Inflammatory macrophage treated with lipopolysaccharide for 1 hour (primary cell): Measurements from ENCODE around the gene HELZ2.
A peak's percentile ranks its signal among the peaks of the same experiment; 100 is the strongest.

ENCODE experiments used
- DNase-seq, 2 donors: peaks; one replicate each; pipeline ENCODE4 v3.0.0-alpha.2; 2020 to 2022

The HELZ2 gene

DNA sequence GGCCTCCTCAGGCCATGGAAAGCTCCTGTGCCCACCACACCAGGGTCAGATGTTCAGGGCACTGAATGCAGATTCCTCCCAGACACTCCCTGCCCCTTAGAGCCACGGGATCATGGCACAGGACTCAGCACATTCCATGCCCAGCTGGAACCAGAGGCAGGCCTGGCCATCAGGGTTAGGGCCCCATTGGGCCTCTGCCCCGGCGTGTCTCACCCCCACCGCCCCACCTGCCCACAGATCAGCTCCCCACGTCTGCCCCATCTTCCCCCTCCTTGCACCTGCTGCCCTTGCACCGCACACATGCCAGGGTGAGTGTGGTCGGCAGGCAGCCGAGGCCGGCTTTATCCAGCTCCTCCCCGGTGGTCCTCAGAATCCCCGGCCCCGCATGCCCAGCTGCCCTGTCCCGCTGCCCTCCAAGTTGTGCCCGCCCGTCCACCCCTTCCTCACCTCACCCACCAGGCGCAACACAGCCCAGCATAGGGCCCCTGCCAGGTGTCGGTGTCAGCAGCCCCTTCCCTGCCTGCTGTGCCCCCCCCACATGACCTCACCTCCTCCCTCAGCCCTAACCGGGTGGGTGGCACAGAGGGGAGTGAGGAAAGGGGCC lies 24.3 kb downstream of the HELZ2 start:
- no peak for DNase-seq

DNA sequence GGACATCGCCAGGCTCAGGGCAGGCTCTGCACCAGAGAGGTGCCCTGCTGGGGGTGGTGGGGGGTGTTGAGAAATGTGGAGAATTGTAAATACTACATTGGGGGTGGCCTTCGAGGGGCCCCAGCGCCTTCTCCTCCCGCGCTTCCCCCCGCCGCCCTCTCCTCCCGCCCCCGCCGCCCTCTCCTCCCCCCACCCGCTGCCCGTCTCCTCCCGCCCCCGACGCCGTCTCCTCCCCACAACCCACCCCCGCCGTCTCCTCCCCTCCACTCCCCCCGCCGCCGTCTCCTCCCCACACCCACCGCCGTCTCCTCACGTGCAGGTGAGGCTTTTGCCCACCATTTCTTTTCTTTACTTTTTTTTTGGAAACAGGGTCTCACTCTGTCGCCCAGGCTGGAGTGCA lies 25.0 kb downstream of the HELZ2 start:
- no peak for DNase-seq

DNA sequence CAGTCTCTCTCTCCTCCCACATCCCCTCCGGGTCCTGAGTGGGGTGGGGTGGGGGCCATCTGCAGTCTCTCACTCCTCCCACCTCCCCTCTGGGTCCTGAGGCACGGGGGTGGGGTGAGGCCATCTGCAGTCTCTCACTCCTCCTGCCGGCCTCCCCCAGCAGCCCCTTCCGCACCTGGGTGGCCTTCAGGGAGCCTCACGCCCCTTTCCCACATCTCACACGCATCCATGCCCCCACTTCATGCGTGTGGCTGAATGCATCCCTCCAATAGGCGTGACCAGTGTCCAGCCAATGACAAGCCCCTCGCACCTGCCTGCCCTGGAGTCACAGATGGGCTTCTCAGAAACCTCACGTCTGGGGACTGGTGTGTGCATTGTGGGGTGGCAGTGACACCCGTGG lies 25.5 kb downstream of the HELZ2 start:
- DNase-seq: no peak

- DNase-seq: no peak
Observed at GRCh38 chr20:63547725-63548480, 26.1 kb downstream of the HELZ2 start, which contains the start of gene SRMS. TSS of gene SRMS (minus strand) at chr20:63547749. CDS start at chr20:63547463, 286 bp downstream.

DNA sequence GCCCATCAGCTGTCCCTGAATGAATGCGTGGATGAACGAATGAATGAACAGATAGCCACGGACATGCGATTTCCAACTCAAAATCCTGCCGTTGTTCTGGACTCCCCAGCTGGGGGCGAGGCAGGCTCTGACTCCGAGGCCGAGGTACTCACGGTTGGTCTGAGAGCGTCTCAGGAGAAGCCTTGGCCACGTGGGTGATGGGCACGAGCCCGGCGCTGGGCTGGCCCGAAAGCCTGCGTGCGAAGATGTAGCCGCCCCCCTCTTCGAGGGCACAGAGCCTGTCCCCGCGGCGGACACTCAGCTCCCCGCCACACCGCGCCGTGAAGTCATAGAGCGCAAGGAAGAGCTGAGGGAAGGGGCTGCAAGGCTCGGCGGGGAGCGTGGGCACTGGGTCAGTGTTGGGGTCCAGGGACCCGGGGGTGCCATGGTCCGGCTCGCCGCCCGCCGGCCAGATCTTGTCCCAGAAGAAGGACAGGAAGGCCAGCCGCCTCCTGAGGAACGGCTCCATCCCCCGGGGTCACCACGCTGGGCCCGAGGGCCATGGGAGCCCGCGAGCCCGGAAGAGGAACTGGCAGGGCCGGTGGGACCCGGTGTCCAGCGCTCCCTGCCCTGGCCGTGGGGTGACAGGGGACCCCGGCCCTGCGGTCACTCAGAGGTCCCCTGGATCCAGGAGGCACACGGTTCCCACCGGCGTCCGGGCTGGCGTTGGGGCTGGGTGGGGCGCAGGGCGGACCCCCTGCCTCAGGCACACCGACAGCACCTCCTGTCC lies 26.9 kb downstream of the HELZ2 start:
- no peak for DNase-seq

DNA sequence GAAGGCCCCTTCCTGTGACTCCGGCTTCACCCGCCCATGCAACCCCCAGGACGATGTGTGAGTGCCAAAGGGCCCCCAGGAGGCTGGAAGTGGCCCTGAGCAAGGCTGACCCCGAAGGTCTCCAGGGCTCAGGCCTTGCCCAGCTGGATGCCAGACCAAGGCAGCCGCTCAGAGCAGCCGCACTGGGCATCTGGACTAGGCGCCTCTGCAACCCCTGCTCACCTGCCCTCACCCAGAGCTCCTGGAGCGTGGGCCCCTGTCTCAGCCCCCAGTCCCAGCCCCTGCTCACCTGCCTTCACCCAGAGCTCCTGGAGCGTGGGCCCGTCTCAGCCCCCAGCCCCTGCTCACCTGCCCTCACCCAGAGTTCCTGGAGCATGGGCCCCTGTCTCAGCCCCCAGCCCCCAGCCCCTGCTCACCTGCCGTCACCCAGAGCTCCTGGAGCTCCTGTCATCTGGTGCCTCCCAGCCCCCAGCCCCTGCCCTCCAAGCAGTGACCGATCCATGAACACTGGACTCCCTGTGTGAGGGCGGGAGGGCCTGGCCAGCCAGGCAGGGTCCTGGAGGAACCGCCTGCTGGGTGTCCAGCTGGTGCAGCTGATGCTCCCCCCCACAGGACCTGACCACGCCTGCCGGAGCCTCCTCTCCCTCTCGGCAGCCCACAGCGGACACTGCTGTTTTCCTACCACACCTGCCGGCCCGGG lies 27.6 kb downstream of the HELZ2 start:
- no peak for DNase-seq

DNA sequence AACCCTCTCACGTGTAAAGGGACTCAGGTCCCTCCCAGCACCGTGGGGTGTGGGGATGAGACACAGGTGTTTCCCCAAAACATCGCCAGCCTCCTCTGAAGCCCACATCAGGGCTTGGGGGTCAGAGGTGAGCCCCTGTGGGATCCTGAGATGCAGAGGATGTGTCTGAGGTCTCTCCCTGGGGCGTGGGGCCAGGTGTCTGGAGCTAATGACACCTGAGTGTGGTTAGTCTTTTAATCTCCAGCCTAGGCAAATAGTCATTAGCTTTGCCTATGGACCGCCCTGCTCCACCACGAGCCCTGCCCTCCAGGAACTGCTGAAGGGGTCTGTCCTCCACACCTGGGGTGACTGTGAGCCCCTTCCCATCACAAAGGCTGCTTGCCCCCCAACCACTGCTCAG lies 28.2 kb downstream of the HELZ2 start:
- DNase-seq: no peak

GRCh38 chr20:63544958-63545516 lies 29.0 kb downstream of the HELZ2 start:
- DNase-seq: no peak

DNA sequence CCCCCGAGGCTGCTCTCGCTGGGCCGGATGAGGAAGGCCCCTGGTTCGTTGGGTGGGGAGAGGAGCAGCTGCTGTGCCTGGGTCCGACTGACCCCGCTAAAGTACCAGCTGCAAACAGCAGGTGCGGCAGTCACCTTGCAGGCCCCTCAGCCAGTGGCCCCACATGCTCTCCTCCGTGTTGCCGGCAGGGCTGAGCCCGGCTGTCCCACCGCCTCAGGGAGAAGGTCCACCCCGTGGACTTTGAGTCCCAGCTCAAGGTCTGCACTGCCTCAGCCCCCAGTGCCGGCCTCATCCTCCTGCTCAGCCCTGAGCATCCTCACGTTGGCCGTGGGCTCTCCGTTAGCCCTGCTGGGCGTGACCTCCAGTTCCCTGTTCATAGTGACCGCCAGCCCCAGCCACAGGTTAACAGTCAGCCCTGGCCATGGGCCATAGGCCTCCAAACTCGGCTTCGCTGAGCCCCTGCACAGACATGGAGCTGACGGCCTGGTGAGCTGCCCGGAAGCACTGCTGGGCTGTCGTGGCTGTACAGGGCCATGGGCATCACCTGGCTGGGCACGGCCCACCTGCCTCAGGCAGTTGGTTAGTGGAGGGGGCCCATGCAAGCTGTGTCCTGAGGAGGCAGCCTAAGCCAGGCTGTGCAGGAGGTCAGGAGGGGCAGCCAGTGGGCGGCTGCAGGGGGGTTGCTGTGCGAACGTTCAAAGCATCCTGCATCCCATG lies 29.6 kb downstream of the HELZ2 start:
- DNase-seq: no peak

- no peak for DNase-seq
Observed at GRCh38 chr20:63543733-63544132, 30.3 kb downstream of the HELZ2 start.

- no peak for DNase-seq
Observed at GRCh38 chr20:63543131-63543530, 30.9 kb downstream of the HELZ2 start.

GRCh38 chr20:63542696-63543095 lies 31.3 kb downstream of the HELZ2 start:
- no peak for DNase-seq

GRCh38 chr20:63542031-63542559 lies 31.9 kb downstream of the HELZ2 start:
- no peak for DNase-seq

- DNase-seq: no peak
Observed at GRCh38 chr20:63541371-63541770, 32.7 kb downstream of the HELZ2 start.

DNA sequence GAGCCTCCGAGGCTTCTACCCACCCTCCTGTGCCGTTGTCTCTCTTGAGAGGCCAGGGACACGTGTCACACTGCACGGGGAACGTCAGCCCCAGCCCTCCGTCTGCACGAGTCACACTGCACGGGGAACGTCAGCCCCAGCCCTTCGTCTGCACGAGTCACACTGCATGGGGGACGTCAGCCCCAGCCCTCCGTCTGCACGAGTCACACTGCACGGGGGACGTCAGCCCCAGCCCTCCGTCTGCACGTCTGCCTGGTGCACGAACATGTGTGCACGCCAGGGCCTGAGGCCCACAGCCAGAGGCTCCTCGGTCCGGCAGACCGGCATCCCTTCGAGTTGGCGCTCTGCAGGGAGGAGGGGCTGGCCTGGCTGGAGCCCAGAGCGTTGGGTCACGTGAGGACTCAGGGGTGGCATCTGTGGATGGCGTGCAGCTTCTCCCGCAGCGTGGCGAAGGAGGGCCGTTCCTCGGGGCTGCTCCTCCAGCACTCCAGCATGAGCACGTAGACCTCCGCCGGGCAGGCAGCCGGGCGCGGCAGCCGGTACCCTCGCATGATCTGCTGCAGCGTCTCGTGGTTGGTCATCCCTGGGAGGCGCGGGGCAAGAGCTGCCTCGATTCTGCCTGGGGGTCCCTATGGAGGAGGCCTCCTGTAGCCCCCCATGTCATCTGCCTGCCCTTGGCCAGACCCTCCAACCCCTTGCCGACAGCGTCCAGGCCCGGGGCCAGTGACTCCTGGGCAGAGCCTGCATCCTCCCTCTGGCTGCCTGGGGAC lies 33.4 kb downstream of the HELZ2 start:
- DNase-seq: no peak

DNA sequence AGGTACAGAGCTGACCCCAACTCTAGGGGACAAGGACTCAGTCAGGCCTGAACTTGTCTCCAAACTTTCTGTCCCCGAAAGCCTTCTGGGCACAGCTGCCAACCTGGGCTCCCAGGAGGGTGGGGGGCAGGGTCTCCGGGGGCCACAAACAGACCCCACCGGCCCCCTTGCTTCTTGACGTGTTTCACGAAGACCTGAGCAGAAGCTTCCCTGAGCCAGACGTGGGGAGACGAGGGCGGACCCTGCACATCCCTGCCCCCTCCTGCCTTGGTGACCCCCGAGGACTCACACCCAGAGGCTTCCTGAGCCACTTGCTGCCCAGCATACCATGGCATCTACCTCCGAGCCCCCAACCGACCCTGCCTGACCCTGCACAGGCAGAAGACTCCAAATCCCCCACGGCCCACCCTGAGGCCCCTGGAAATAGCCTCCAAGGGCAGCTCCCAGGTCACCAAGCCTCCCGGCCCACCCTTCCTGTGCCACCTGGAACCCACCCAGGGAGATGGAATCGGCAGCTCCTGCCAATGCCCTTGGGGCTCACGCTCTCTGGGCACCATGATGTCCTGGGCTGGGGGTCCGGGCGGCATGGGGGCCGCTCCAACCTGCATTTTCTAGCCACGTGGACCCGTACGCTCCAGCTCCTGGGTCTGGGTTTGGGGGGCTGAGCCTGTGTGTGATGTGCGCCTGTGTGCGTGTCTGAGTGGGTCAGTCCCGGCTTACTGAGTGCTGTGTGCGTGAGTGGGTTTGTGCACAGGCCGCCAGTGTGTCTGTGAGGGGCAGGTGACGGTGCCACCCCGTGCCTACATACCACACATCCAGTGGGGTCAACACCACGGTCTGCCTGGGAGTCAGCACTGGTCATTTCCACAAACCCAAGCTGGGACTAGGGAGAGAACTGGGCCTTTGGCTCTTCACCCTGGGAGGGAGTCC lies 34.3 kb downstream of the HELZ2 start:
- DNase-seq: no peak

DNA sequence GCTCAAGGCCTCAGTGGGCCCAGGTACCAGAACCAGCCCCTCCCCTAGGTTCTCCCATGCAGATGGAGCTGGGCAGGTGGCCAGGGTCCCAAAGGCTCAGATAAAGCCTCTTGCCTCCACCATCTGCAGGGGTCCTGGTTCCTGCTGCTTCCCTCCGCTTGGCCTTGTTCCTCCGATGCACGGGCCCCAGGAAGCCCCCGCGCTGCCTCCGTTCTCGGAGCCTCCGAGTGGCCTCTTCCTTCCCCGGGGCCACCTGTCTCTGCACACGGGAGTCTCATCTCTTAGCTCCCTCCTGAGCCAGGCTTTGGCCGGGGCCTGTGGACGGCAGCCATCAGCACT lies 35.0 kb downstream of the HELZ2 start:
- no peak for DNase-seq

- DNase-seq: peak; percentile 51 to 56
Observed at GRCh38 chr20:63538204-63539091, 35.6 kb downstream of the HELZ2 start.
